ENCODE results near the gene TMEM255B.

DNA sequence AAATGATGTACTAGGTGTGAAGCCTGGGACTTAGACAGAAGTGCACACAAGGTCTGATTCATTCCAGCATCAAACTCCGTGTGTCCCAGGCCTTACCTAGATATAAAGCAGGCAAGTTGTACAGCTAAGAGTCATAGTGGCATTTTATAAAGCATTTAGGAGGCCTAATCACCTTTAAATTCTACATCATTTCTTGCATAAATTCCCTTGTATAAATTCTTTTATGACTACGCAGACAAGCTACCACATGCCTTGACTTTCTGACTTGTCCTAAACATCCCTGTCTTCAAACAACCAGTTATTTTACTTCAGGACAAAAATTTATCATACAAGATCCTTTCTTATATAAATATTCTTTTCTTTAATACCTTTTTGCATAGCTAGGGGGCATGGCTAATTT, 22.5 kb downstream of the TMEM255B start:
- TF ChIP-seq, protein P1, sequence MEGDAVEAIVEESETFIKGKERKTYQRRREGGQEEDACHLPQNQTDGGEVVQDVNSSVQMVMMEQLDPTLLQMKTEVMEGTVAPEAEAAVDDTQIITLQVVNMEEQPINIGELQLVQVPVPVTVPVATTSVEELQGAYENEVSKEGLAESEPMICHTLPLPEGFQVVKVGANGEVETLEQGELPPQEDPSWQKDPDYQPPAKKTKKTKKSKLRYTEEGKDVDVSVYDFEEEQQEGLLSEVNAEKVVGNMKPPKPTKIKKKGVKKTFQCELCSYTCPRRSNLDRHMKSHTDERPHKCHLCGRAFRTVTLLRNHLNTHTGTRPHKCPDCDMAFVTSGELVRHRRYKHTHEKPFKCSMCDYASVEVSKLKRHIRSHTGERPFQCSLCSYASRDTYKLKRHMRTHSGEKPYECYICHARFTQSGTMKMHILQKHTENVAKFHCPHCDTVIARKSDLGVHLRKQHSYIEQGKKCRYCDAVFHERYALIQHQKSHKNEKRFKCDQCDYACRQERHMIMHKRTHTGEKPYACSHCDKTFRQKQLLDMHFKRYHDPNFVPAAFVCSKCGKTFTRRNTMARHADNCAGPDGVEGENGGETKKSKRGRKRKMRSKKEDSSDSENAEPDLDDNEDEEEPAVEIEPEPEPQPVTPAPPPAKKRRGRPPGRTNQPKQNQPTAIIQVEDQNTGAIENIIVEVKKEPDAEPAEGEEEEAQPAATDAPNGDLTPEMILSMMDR (optimal IDR thresholded peaks at IDR 0.05 in 1 of 3, IDR thresholded peaks at IDR 0.05 in 1 of 3, conservative IDR thresholded peaks at IDR 0.05 in 1 of 3; ENCODE audit: extremely low read depth in 1 of 3, insufficient read depth in 2 of 3, low read length in 3 of 3), result no peak
- TF ChIP-seq EZH2 (IDR thresholded peaks at IDR 0.05; ENCODE audit: low read length), result no peak
